Measurements from ENCODE around the gene NHS.
"Not testable (repeated sequence)": the region's sequence is repeated elsewhere in the genome, so short reads cannot be mapped to it uniquely, and the experiment has no call there.

The NHS gene

GRCh38 chrX:17549107-17549651, 174.2 kb downstream of the NHS start:
- DNase-seq (ENCODE audit: low read depth in 2 of 2), result no peak

DNA sequence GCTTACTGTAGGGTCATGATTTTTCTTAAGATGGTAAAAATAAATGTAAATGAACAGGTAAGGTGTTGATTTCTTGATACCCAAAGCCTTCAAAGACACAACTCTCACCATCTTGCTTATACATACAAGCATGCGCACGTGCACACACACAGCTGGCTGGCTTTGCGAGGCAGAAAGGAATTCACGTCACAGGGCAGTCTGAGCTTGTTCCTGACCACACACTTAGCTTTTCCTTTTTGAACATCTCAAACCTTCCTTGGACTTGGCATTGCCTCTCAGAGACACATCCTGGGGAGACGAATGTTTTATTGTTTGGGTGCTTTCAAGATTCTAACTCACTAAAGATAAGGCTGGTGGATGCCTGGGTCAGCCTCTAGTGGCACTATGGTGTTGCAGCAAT, 175.0 kb downstream of the NHS start:
- DNase-seq (ENCODE audit: low read depth in 2 of 2), result no peak

DNA sequence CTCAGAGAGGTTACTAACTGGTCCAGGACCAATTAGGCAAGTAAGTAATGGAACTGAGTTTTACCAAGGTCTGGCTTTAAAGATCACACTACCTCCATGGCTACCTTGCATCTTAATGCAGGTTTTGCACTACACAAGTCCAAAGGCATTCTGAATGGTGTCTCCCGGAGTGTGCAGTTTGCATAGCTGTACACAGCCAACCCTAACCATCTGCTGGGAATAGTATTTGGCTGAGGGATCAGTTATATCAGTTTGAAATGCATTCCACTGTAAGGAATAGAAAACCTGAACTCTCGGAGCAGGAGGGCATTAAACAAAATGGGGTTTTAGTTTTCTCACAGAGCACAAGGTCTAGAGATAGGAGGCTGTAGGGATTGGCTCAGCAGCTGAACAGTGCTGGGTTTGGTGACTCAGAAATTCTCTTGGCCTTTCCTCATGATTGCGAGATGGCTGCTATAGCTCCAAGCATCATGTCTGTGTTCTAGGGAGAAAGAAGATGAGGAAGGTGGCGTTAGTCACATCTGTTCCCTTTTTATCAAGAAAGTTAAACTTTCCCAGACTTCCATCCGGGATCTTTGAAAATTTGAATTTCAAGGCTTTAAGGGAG, 177.1 kb downstream of the NHS start:
- DNase-seq (ENCODE audit: low read depth in 2 of 2), result no peak

GRCh38 chrX:17553469-17553868, 178.5 kb downstream of the NHS start:
- DNase-seq (ENCODE audit: low read depth in 2 of 2), result no peak

- no peak for DNase-seq (ENCODE audit: low read depth in 2 of 2)
Measured at GRCh38 chrX:17553961-17554482, 179.0 kb downstream of the NHS start.

DNA sequence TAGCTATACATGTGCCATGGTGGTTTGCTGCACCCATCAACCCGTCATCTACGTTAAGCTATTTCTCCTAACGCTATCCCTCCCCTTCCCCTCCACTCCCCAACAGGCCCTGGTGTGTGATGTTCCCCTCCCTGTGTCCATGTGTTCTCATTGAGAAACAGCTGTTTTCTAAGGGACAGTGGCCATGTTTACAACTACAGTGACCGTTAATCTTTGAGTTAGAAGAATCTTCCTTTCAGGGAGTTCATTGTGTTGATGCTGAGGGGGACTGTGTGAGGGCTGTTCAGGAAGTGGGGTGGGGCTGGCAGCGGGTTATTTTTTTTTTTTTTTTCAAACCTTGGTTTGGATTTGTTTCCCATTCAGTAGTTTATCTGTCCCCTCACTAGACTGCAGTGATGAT, 179.9 kb downstream of the NHS start:
- no peak for DNase-seq (ENCODE audit: low read depth in 2 of 2)

- no peak for DNase-seq (ENCODE audit: low read depth in 2 of 2)
Measured at GRCh38 chrX:17555846-17556245, 180.8 kb downstream of the NHS start.

- no peak for DNase-seq (ENCODE audit: low read depth in 2 of 2)
Measured at GRCh38 chrX:17559728-17560379, 184.9 kb downstream of the NHS start.

GRCh38 chrX:17560385-17560784, 185.4 kb downstream of the NHS start:
- DNase-seq (ENCODE audit: low read depth in 2 of 2), result no peak

DNA sequence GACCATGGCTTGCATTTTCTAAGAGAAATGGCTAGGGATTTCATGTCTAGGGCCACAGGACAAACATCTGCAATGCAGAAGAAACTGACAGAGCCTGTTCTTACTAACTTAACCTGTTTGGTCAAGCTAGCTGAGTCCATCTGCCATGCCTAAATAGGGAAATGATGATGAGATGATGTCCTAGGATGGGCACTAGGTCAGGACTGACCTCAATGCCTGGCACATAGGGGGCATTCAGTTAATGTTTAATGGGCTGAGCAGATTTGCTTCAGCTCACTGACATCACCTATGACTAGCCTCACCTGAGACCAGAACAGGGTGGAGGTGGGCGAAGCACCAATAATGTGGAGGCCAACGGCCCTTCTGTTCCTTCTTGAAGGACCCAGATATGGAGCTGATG, 188.1 kb downstream of the NHS start:
- DNase-seq (ENCODE audit: low read depth in 2 of 2), result no peak

DNA sequence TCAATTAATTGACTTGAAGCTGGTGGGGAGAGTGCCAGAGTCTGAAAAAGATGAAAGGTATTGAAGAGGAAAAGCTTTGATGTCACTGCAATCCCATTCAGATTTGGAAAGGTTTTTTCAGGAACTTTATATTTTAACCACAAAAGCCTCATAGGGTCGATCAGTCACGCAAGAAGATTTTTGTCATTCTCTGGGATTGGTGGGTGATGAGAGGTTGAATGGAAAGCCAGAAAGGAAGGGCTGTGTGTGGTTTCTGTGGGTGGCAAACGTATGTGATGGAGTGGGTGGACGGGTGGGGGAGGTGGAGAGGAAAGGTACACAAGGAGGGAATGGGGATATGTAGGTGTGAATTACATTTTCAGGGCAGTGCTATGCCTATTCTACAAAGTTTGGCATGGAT, 188.5 kb downstream of the NHS start:
- no peak for DNase-seq (ENCODE audit: low read depth in 2 of 2)

- DNase-seq (ENCODE audit: low read depth in 2 of 2), result no peak
Measured at GRCh38 chrX:17564689-17565409, 189.8 kb downstream of the NHS start.

- no peak for DNase-seq (ENCODE audit: low read depth in 2 of 2)
Measured at GRCh38 chrX:17566740-17567139, 191.7 kb downstream of the NHS start.

- DNase-seq (ENCODE audit: low read depth in 2 of 2), result no peak
Measured at GRCh38 chrX:17567187-17567586, 192.2 kb downstream of the NHS start.

GRCh38 chrX:17567821-17568220, 192.8 kb downstream of the NHS start:
- DNase-seq (ENCODE audit: low read depth in 2 of 2), result no peak

- DNase-seq (ENCODE audit: low read depth in 2 of 2), result not testable (repeated sequence)
Measured at GRCh38 chrX:17568804-17569203, 193.8 kb downstream of the NHS start.

DNA sequence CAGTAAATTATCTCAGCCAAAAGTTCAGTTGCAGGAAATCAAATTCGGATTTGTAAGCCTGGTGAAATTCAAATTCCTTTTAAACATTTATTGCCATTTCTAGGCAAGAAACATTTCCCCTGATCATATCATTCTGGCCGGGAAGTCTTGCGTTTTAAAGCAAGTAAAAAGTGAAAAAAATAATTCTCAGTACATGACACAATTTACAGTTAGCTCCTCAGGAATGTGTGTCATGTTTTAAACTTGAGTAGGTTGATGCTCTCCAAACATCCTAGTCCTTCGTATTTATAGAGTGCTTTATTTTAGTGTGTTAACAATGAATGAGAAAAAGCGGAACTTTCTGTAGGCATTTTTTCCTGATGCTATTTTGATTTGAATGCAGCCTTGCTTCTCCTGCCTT, 204.0 kb downstream of the NHS start:
- no peak for DNase-seq (ENCODE audit: low read depth in 2 of 2)

- no peak for DNase-seq (ENCODE audit: low read depth in 2 of 2)
Measured at GRCh38 chrX:17580539-17581152, 205.6 kb downstream of the NHS start.

DNA sequence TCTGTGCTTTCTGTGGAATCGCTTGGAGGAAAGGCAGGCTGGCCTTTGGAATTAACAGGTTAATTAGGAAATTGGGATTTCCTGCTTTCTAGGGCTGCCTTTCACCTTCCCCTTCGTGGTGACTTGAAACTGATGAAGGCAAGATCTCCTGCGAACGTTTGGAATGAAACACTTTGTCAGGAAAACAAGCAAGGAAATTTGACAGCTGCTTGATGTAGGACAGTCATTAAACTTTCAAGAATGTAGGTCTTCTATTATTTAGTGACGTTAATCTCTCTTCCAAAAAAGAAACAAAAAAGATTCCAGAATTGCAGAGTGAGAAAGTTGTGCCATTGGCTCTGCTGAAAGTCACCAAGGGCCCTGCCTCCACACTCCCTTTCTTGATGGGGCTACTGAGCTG, 206.6 kb downstream of the NHS start:
- no peak for DNase-seq (ENCODE audit: low read depth in 2 of 2)

DNA sequence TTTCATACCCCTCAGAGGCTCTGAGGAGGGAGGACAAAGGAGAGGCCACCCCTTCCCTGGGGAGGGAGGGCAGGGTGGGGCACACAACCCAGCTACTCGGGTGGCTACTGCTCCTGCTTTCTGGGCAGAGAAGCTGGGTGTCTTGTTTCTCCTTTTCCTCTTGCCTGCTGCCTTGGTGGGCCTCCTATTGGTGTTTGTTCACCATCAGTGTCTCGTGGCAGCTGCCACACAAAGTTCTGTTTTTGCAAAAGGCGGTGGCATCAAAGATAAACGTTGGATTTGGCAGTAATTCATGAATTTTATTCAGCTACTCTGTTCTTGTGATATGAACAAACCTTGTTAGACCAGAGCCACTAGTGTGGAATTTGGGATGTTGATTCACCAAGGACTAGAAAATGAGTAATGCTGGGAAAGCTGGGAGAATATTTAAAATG, 209.3 kb downstream of the NHS start:
- DNase-seq (ENCODE audit: low read depth in 2 of 2), result no peak

GRCh38 chrX:17585006-17585405, 210.0 kb downstream of the NHS start:
- no peak for DNase-seq (ENCODE audit: low read depth in 2 of 2)

DNA sequence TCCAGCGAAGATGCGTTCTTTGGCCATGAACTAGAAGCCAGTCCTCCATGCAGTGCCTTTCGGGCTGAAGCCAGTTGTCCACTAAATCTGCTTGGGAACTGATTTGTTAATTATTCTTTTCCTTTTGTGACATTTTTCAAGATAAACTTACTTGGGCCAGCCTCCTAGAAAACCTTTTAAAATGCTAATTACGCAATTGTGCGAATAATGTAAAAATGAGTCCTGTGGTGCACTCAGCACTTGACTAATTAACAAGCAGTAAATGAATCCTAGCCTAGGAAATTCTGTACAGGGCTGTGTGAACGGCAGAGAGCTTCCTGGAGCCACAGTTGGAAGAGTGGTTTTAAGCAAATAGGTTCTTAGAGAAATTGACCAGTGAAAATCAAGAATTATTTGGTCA, 212.4 kb downstream of the NHS start:
- no peak for DNase-seq (ENCODE audit: low read depth in 2 of 2)
